Keratinocyte (primary cell): ENCODE data around the gene MID1.

Source experiments
- CTCF ChIP-seq, 3 experiments: IDR thresholded peaks in 1 of 3; conservative IDR thresholded peaks in 1 of 3; optimal IDR thresholded peaks in 1 of 3; 2 replicates in 2 of 3; 3 replicates in 1 of 3; pipeline versions ENCODE3 to v1.5.1; 2011; ENCODE audit warnings: low read length in 3 of 3, mild to moderate bottlenecking in 3 of 3, moderate library complexity in 2 of 3, control low read depth in 1 of 3, inconsistent platforms in 1 of 3; ENCODE audit not compliant: insufficient read depth in 2 of 3; ENCODE audit errors: extremely low read depth in 1 of 3
- EZH2 ChIP-seq: IDR thresholded peaks from one replicate; pipeline ENCODE4 v1.6.1; 2012; ENCODE audit warnings: inconsistent platforms, mild to moderate bottlenecking, low read length, moderate library complexity

- TF ChIP-seq CTCF (optimal IDR thresholded peaks at IDR 0.05 in 1 of 3, IDR thresholded peaks at IDR 0.05 in 1 of 3, conservative IDR thresholded peaks at IDR 0.05 in 1 of 3; ENCODE audit: extremely low read depth in 1 of 3, insufficient read depth in 2 of 3, low read length in 3 of 3) (no peak), EZH2 (no peak)
Measured at GRCh38 chrX:10631416-10632145, 11.2 kb upstream of the MID1 start.
